NK-92 treated with Interleukin-12 subunit alpha and Interleukin-12 subunit beta, amount 100 ng/mL, for 24 hours (cell line): ENCODE data around the gene FOXO4.

Source experiments
- DNase-seq: peaks from one replicate; lab custom pipeline; 2025; lab: John Stamatoyannopoulos, UW

Gene FOXO4

DNA sequence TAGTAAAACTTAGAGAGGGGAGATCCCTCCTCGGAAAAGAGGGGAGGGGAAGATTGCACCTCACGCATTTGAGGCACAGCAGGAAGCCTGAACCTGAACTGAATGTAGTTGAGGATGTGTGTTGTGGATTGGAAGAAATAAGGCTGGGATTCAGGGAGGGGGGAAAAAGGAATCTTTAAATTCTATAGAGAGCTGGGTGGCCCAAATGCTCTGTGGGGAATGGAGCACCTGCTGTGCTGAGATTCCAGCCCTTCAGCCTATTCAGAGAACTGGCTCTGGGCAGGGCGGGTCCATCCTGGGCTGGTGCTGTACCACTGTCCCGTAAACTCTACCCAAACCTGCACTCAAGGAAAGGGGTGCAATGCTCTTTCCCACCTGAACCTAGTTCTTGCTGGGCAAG is 4.1 kb downstream of the FOXO4 start:
- DNase-seq, result no peak

DNA sequence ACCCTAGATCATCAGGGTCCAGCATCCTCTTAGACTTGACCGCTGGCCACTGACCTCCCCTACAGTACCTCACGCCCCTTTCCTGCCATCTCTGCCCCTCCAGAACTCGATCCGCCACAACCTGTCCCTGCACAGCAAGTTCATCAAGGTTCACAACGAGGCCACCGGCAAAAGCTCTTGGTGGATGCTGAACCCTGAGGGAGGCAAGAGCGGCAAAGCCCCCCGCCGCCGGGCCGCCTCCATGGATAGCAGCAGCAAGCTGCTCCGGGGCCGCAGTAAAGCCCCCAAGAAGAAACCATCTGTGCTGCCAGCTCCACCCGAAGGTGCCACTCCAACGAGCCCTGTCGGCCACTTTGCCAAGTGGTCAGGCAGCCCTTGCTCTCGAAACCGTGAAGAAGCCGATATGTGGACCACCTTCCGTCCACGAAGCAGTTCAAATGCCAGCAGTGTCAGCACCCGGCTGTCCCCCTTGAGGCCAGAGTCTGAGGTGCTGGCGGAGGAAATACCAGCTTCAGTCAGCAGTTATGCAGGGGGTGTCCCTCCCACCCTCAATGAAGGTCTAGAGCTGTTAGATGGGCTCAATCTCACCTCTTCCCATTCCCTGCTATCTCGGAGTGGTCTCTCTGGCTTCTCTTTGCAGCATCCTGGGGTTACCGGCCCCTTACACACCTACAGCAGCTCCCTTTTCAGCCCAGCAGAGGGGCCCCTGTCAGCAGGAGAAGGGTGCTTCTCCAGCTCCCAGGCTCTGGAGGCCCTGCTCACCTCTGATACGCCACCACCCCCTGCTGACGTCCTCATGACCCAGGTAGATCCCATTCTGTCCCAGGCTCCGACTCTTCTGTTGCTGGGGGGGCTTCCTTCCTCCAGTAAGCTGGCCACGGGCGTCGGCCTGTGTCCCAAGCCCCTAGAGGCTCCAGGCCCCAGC is 5.2 kb downstream of the FOXO4 start:
- DNase-seq, result no peak

DNA sequence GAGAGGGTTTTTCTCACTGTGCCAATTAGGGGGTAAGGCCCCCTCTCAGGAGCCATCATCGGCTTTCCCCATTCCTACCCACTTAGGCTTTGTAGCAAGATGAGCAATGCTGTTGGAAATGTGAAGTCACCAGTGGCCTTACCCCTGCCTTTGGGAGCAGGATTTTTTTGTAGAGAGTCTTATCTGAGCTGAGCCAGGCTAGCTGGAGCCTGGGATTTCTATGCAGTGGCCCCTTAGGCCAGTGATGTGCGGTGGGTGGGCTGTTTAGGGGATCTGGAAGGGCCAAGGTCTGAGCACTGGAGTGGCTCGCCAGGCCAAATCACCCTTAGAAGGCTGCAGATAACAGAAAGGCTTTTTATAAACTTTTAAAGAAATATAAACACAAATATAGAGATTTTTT is 6.6 kb downstream of the FOXO4 start:
- no peak for DNase-seq

DNA sequence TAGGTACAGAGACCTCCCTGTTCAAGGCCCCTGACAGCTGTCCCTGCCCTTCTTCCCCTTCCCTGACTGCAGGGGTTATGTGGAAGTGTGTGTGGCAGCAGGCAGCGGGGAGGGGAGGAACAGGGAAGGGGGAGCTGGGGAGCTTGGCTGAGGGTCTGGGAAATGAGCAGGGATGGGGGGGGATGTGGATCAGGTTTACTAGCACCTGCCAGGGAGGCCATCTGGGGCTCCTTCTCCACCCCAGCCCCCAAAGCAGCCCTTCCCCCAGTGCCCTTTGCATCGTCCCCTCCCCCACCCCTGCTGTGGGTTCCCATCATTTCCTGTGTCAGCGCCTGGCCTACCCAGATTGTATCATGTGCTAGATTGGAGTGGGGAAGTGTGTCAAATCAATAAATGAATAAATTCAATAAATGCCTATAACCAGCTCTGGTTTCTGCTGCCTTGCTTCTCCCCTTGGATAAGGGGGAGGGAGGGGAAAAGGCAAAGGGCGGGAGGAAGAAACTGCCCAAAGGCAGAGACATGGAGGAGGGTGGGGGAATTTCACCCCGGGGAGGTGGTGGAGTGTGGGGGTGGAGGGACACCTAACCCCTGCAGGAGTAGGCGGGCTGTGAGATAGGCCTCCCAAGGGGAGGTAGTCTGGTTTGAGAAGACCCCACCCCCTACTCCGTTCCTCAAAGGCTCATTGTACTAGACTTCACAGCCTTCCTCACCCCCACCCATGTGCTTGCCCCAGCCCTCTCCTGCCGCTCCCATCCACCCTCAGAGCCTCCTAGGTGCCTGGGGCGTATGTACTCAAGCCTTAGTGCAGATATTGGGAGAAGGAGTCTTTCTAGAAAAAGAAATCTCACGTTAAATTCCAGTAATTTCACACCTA is 7.7 kb downstream of the FOXO4 start:
- DNase-seq, result peak; percentile 69

DNA sequence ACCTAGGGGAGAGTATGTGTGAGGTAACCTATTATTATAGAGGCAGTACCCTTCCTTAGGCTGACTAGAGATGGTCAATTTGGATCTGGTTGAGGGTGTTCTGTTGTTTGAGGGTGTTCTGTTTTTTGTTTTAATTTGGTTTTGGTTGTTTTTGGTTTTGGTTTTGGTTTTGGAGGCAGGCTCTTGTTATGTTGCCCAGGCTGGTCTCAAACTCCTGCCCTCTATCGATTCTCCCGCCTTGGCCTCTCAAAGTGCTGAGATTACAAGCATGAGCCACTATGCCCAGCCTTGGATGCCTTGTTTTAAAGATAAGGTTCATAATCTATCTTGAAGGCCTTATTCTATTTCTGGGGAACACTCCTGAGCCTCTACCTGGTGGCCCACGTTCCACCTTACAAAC is 10.0 kb downstream of the FOXO4 start:
- DNase-seq, result no peak

DNA sequence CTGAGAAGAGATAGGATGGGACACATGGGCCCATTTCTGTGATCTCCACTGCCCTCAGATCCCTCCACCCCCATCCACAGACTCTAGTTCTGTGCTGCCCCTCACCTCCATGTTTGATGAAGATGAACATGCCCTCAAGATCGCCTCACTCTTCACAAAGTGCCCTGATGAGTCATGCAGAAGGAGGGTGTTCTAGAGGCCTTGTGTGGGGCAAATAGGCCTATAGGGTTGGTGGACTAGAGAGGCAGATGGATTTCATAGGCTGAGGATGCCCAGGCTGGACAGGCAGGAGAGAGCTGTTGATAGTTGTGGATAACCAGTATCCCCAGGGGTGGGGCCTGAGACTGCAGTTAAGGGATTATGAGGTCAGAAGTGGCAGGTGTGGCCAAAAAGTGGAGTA is 10.8 kb downstream of the FOXO4 start, which contains the start of gene CXorf65:
TSS of gene CXorf65 (minus strand) at position 314 of the 400 bp plus-strand sequence. CDS start at position 130, 184 bp downstream.
- DNase-seq, result peak; percentile 8

DNA sequence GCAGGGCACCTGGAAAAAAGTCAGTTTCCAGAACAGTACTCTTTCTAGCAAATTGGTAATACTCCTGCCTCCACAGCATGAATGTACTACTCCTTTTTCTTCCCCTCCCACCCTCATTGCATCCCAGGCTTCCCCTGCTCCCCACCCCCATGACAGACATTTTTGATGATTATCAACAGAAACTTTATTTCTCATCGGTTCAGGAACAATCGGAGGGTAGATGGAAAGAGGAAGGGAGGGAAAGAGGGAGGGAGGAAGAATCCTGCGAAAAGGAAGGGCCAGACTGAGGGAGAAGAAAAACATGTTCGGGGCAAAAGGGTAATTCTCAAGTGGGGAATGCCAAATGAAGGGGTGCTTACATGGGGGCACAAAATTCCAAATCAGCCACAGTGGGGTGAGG is 11.6 kb downstream of the FOXO4 start:
- no peak for DNase-seq

DNA sequence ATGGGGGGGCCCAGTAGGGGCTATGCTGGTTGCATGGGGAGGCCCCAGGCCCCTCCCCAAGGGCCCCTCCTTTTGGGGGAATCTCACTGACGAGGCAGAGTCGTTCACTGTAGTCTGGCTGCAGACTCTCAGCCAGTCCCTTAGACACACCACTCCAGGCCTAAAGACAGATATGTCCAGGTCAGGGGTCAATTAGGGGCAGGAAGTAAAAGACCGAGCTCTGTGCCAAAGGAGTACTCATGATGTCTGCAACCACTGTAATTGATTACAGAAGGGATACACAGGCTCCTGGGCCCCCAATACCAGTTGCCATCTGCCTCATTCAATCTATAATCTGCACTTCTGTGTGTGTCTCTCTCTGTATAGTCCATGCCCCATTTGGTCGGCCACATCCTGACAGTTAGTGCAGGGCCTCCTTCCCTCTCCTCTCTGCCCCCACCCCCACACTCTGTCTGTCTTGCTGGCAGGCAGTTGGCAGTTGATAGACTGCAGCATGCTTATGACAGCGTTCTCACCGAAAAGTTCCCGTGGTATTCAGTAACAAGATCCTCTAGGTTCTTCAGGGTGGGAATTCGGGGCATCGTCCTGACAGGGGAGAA is 12.2 kb downstream of the FOXO4 start:
- DNase-seq, result no peak

DNA sequence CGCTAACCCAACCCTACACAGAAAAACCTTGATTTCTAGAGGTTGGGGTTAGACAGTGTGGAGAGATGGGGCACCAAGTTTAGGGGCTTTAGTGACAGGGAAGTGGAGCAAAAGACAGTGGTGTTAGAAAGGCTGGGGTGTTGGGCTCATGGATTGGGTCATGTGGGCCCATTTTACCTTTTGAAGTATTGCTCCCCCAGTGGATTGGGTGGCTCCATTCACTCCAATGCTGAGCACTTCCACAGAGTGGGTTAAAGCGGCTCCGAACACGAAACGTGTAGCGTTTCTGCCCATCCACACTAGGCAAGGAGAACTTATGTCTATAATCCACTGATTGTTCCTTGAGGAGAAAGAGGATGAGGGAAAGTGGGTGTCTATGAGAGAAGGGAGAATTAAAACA is 13.4 kb downstream of the FOXO4 start:
- no peak for DNase-seq

DNA sequence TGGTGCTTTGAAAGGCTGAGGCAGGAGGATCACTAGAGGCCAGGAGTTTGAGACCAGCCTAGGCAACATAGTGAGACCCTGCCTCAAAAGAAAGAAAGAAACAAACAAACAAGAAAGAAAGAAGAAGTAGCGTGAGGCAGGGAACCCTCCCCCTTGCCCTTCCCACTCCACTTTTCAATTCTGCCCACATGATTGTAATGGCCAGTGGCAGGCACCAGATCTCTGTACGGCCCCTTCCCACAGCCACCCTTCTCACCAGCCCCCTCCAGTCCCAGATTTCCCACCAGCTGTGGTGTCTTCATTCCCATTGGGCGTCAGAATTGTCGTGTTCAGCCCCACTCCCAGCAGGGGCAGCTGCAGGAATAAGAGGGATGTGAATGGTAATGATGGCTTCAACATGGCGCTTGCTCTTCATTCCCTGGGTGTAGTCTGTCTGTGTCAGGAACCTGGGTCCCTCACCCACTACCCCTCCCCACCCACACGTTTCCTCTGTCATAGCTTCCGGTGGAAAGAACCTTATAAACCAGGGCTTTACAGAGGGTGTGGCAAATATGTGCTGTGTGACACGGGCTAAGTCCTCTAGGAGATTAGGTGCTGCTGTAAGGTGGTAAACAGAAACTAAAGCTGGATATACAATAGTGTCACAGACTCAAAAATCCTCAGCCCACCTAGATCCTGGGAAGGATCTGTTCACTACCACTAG is 15.6 kb downstream of the FOXO4 start, which contains the start of gene IL2RG:
TSS of gene IL2RG (minus strand) at position 437 of the 703 bp plus-strand sequence. CDS start at position 399, 38 bp downstream.
- peak; percentile 47 for DNase-seq

DNA sequence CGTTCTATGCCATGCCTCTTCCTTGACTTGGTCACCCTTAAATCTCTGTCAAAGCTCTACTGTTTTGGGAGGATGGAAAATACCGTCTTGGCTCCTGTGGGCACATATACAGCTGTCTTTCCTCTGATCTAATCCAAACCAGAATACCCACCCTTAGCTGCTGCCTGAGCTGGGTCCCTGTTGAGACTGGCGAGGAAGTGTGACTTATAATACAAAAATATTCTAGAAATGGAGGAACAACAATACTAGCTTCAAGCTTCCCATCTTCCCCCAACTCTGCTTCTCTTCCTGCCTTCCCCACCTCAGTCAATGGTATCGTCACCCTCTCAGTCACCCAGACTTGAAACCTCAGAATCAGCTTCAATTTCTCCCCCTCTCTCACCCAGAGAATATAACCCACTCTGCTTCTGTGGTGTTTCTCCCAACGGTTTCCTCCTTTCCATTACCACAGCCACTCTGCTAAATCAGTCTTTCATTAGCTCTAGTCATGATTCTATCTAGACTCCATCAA is 16.3 kb downstream of the FOXO4 start:
- DNase-seq, result no peak

DNA sequence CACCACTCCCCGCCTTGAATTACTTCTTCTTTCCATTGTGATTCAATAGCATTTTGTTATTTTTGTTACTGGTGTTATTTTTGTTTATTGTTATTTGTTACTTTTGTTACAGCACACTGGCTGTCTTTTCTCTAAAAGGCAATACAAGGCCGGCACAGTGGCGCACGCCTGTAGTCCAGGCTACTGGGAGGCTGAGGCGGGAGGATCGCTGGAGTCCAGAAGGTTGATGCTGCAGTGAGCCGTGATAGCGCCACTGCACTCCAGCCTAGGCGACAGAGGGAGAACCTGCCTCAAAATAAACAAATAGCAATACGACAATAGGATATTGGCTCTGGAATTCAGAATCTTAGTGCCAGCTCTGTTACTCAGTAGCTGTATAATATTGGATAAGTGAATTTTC is 21.7 kb downstream of the FOXO4 start:
- DNase-seq, result no peak

DNA sequence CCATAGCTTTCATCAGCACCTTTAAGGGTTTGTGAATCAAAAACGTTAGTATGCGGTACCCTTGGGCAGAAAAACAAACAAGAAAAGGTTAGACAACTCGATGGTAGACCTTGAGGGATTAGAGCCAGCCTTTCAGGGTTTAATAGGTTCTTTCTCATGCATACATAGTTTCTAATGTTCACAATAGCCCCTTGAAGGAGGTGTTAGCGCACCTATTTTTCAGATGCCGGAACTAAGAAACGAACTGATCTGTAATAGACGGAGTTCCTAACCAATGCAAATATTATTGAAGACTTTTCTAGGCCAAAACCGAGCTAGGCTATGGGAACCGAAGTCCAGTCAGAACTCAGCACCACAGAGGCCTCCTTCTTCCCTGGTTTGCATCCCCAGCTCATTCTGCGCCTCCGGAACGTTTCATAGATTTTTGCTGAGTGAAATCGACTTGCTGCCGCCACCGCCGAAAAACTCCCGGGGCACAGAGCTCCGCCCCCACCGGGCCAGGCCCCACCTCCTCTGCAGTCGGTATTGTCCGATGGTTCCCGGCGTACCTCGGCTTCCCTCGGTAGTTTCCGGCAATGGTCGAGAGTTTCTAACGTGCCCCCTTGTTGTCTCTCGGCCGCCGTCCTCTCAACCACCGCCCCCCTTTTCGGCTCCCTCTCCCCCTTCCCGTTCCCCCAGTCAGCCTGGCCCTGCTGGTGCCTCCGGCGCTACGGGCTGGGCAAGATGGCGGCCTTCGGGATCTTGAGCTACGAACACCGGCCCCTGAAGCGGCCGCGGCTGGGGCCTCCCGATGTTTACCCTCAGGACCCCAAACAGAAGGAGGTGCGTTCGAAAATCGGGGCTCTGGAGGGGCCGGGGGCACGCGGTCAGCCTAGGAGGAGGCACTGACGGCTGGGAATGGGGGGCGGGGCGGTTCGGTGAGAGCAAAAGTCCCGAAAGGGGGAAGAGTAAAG is 22.7 kb downstream of the FOXO4 start, which contains the start of gene MED12:
TSS of gene MED12 (plus strand) at position 565 of the 953 bp plus-strand sequence. CDS start at position 724, 159 bp downstream.
- DNase-seq, result peak; percentile 67

DNA sequence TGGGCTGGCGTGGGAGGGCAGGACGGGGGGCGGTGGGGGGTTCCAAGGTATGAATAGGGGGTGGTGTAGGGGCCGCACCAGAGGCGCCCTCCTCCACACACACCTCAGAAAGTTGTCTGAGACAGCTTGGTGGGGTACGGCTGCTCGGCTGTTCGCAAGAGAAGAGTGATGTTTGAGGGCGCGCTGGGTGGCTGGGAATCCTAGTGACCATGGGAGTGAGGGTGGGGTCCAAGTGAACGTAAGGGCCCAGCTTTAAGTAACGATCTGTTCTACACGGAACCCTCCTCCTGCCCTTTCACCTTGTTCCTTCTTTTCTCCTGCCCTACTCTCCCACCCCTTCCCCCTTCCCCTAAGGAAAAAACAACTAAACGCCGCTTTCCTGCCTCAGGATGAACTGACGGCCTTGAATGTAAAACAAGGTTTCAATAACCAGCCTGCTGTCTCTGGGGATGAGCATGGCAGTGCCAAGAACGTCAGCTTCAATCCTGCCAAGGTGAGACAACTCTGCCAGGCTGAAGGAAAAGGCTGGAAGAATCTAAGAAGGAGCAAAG is 23.4 kb downstream of the FOXO4 start:
- DNase-seq, result no peak

DNA sequence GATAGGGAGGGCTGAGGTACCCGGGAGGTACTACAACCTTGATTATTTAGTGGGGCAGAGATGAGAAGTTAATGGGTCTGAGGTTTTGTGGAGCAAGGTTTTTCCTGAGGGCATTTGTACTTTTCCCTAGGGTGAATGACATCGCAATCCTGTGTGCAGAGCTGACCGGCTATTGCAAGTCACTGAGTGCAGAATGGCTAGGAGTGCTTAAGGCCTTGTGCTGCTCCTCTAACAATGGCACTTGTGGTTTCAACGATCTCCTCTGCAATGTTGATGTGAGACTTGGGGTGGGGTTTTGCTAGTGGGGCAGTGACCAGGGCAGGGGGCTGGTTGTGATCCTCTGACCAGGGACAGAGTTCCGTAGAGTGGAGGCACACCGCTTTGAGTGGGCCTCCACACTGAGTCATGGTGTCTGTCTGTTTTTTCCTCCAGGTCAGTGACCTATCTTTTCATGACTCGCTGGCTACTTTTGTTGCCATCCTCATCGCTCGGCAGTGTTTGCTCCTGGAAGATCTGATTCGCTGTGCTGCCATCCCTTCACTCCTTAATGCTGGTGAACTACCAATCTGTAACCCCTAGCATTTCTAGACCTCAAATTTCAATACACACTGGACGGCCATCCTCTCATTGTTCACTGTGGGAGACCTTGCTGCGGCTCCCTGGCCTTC is 32.6 kb downstream of the FOXO4 start:
- DNase-seq, result no peak

DNA sequence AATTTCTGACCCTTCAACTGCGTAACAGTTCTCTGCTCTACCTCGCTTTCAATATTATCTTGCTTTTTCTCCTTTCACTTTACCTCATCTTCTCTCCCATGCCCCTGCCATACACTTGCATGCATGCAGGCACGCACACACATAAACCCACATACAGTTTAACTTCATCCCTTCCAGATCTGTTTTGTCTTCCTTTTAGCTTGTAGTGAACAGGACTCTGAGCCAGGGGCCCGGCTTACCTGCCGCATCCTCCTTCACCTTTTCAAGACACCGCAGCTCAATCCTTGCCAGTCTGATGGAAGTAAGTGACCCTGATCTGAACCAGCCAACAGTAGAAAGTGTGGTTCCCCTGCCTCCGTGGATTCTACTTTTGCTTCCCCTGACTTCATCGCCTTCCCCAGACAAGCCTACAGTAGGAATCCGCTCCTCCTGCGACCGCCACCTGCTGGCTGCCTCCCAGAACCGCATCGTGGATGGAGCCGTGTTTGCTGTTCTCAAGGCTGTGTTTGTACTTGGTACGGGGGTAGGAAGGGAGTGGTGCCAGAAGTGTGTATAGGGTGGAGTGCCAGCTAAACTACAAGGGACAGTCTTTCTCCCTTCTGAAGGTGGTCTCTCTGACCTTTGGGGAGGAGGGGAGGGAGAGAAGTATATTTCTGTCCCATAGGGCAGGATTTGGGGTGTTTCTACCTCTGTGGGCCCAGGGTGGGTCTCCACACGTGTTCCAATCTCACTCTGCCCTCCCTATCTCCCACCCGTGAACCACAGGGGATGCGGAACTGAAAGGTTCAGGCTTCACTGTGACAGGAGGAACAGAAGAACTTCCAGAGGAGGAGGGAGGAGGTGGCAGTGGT is 33.5 kb downstream of the FOXO4 start:
- peak; percentile 5 for DNase-seq

DNA sequence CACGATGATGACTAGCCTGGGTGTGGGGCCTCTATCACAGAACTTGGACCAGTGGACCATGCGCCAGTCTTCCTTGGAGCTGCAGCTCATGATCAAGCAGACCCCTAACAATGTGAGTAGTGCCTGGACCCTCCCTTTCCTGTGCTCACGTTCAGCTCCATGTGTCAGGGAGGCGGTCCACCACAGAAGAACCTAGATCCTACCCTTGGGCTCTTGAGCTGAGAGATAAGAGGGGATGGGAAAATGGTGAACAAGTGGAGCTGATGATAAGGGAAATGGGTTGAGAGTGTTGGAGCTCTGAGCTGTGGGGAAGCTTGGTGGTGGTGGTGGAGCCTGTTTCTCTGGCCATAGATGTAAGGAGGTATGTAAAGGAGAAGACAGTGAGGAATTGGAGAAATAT is 35.9 kb downstream of the FOXO4 start:
- no peak for DNase-seq

DNA sequence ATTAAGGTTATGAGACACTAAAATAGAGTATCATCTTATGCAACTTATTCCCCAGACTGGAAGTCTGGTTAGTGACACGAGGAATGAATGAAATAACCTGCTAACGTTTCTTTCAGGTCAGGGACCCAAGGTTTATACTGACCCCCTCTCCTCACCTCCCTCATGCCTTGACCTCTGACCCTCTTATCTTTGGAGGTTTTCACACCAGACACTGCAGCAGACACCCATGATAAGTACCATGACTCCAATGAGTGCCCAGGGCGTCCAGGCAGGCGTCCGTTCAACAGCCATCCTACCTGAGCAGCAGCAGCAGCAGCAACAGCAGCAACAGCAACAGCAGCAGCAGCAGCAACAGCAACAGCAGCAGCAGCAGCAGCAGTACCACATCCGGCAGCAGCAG is 44.8 kb downstream of the FOXO4 start:
- no peak for DNase-seq
